ENCODE measurements around the gene BIRC6. TPM values are rescaled to one million over a fixed set of nuclear protein-coding genes. Genes with fewer than 3 reads are reported as not detected.

Gene BIRC6
- total and polyA plus RNA-seq, 8 donors, result 71.6 to 94.6 (median 80.9) TPM

GRCh38 chr2:32559136-32559535 is 202.3 kb downstream of the BIRC6 start:
- Histone ChIP-seq H3K27me3 (no peaks in the 10 kb centered on the region), H3K4me1 (peaks cover 0 to 8% of the 10 kb centered on the region in 2 donors), H3K9me3 (no peaks in the 10 kb centered on the region), H3K27ac (no peak overlapping the region), H3K36me3 (peaks cover 0 to 13% of the 10 kb centered on the region in 2 donors), H3K4me3 (no peak overlapping the region)
- ATAC-seq (peak; percentile 54), DNase-seq (peak in 2 of 4 donors; percentile 19 to 53)
- TF ChIP-seq CTCF (IDR thresholded peaks at IDR 0.05), result no peak
- intact Hi-C loops (cut with DNase I), result no loop called here

GRCh38 chr2:32562906-32563305 is 206.1 kb downstream of the BIRC6 start:
- DNase-seq (no peak), ATAC-seq (no peak)
- intact Hi-C loops (cut with DNase I), result no loop called here
- no peaks in the 10 kb centered on the region for H3K27me3 ChIP-seq
- no peak for TF ChIP-seq CTCF (IDR thresholded peaks at IDR 0.05)
- no peak overlapping the region for H3K27ac ChIP-seq
- H3K36me3 ChIP-seq, result peaks cover 0 to 23% of the 10 kb centered on the region in 2 donors
- peaks cover 0 to 18% of the 10 kb centered on the region in 2 donors for H3K9me3 ChIP-seq
- H3K4me1 ChIP-seq, result peaks cover 0 to 8% of the 10 kb centered on the region in 2 donors
- H3K4me3 ChIP-seq, result no peak overlapping the region

DNA sequence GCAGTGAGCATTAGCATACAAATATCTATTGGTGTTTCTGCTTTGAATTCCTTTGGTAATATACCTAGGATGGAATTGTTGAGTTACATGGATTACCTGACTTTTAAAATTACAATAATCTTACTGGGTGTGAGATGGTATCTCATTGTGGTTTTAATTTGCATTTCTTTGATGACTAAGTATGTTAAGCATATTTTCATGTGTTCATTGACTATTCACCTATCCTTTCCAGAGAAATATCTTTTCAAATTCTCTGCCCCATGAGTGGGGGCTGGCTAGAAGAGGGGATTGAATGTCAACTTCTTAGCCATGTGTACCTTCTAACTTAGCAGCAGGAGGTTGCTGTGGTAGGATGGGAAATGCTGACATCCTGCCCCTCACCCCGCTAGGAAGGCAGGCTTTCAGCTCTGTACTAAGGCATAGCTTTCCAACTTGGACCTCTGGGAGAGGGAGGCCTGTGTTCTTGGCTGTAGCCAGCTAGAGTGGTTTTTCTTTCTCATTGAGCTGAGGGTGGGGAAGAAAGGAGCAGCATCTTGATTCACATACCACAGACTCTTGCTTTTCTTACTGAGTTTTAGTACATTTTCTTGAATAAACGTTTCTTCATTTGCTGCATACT is 207.7 kb downstream of the BIRC6 start:
- intact Hi-C loops (cut with DNase I), result no loop called here
- Histone ChIP-seq H3K4me1 (peaks cover 0 to 5% of the 10 kb centered on the region in 2 donors), H3K9me3 (peaks cover 0 to 18% of the 10 kb centered on the region in 2 donors), H3K27me3 (no peaks in the 10 kb centered on the region), H3K36me3 (peaks cover 0 to 38% of the 10 kb centered on the region in 2 donors), H3K27ac (no peak overlapping the region), H3K4me3 (no peak overlapping the region)
- no peak for TF ChIP-seq CTCF (IDR thresholded peaks at IDR 0.05)
- DNase-seq (no peak), ATAC-seq (no peak)

DNA sequence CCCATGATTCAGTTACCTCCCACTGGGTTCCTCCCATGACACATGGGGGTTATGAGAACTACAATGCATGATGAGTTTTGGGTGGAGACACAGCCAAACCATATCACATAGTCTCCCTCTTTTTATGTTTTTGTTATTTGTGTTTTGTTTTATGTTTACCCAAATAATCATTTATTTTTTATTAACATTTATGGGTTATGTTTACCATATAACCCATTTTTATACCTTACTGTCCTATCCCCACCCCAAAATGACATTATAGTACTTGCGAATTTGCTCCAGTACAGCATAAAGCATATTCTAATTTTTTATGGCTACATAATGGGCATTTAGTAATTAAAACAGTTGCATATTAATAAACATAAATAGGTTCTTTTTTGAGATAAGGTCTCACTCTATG is 209.1 kb downstream of the BIRC6 start:
- intact Hi-C loops (cut with DNase I), result no loop called here
- Histone ChIP-seq H3K9me3 (peaks cover 0 to 18% of the 10 kb centered on the region in 2 donors), H3K4me1 (no peaks in the 10 kb centered on the region), H3K4me3 (no peak overlapping the region), H3K27ac (no peak overlapping the region), H3K27me3 (no peaks in the 10 kb centered on the region), H3K36me3 (peaks cover 0 to 44% of the 10 kb centered on the region in 2 donors)
- no peak for ATAC-seq
- no peak for DNase-seq
- no peak for TF ChIP-seq CTCF (IDR thresholded peaks at IDR 0.05)

- Histone ChIP-seq H3K27me3 (no peaks in the 10 kb centered on the region), H3K36me3 (peaks cover 0 to 49% of the 10 kb centered on the region in 2 donors), H3K27ac (no peak overlapping the region), H3K9me3 (no peaks in the 10 kb centered on the region), H3K4me1 (peaks cover 0 to 5% of the 10 kb centered on the region in 2 donors), H3K4me3 (no peak overlapping the region)
- DNase-seq, result no peak
- no peak for TF ChIP-seq CTCF (IDR thresholded peaks at IDR 0.05)
- ATAC-seq, result no peak
- intact Hi-C loops (cut with DNase I), result no loop called here
Observed at GRCh38 chr2:32572030-32572429, 215.2 kb downstream of the BIRC6 start.
